Lower lobe of right lung (tissue), 2 donors: ENCODE measurements around the gene CAPNS2. TPM values are rescaled to one million over a fixed set of nuclear protein-coding genes. Genes with fewer than 3 reads are reported as not detected.

ENCODE experiments used
- ATAC-seq, 2 donors: fragments of 200-7000 bp; cut with Tn5 transposase; one replicate each; pipeline ENCODE4 v1.9.1; 2020 to 2022; ENCODE audit warnings: mild to moderate bottlenecking in 2 of 2, moderate library complexity in 2 of 2
- DNase-seq: peaks from one replicate; pipeline ENCODE4 v3.0.0-alpha.2; 2020
- H3K27ac ChIP-seq: fragments of 200-600 bp; one replicate; pipeline ENCODE4 v1.8.0; 2022
- H3K27me3 ChIP-seq: fragments of 200-600 bp; one replicate; pipeline ENCODE4 v1.8.0; 2022; ENCODE audit warnings: low read depth
- H3K36me3 ChIP-seq: fragments of 200-600 bp; one replicate; pipeline ENCODE4 v1.8.0; 2022; ENCODE audit warnings: mild to moderate bottlenecking
- H3K4me1 ChIP-seq: fragments of 200-600 bp; one replicate; pipeline ENCODE4 v1.8.0; 2022
- H3K4me3 ChIP-seq: fragments of 200-600 bp; one replicate; pipeline ENCODE4 v1.8.0; 2022; ENCODE audit warnings: mild to moderate bottlenecking
- H3K9me3 ChIP-seq: fragments of 200-600 bp; one replicate; pipeline ENCODE4 v1.8.0; 2022
- CTCF ChIP-seq: fragments of 200-600 bp; IDR thresholded peaks from one replicate; pipeline ENCODE4 v1.8.0; 2022; ENCODE audit warnings: antibody characterized with exemption, mild to moderate bottlenecking
- intact Hi-C: fragments of 100-400 bp; cut with DNase I; formaldehyde crosslinking; loops from one replicate; pipeline ENCODE4 v1.11.0; 2022
- total RNA-seq: library from RNA; stranded (reverse); fragmentation: NEBNext Ultra II Directional; extraction: Animal tissue kit (Norgen Biotek cat#: 25700); gene quantifications from one replicate; pipeline ENCODE4 v1.2.1, GENCODE V29; 2021
- donor health status: DM: no; HTN: yes; CAD: no; lungs with severe emphysema.

CAPNS2 gene
- total RNA-seq, 1 donor from 2014 or later: 2.0 TPM

DNA sequence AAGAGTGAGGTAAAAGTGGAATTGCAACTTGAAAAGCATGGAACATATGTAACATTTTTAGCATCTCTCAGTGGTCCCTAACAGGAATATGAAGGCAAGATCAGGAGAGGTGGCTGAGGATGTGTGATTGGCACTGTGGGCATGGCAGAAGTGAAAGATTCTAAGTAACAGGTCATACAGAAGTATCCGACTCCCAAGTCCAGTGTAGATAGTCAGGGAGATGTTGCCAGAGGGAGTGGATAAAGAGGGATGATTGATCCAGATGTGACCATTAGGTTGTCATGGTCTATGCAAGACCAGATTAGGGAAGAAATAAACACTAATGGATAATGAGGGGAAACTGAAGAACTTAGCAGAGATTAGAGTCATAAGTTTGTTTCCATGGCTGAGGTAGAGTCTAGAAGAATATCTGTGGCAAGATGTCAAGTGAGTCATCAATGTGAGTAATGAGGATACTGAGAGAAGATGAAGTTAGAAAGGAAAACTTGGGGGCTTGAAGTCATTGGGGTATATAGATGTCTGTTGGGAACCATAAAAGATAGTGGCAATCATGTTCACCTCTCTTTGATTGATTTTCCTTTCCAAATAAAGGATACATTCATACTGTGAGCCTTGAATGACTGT, 23.9 kb upstream of the CAPNS2 start:
- H3K27ac ChIP-seq: no peak overlapping the region
- H3K4me3 ChIP-seq: no peak overlapping the region
- no peaks in the 10 kb centered on the region for H3K36me3 ChIP-seq
- no peaks in the 10 kb centered on the region for H3K4me1 ChIP-seq
- intact Hi-C loops: no loop called here
- TF ChIP-seq CTCF: no peak
- H3K9me3 ChIP-seq: no peaks in the 10 kb centered on the region
- ATAC-seq: no peak
- DNase-seq: no peak
- no peaks in the 10 kb centered on the region for H3K27me3 ChIP-seq

- TF ChIP-seq CTCF: peak; percentile 26
- no peak for DNase-seq
- H3K27me3 ChIP-seq: no peaks in the 10 kb centered on the region
- H3K4me1 ChIP-seq: no peaks in the 10 kb centered on the region
- H3K27ac ChIP-seq: no peak overlapping the region
- no peaks in the 10 kb centered on the region for H3K9me3 ChIP-seq
- ATAC-seq: no peak
- no peaks in the 10 kb centered on the region for H3K36me3 ChIP-seq
- intact Hi-C loops: no loop called here
- H3K4me3 ChIP-seq: no peak overlapping the region
Measured at GRCh38 chr16:55543472-55543871, 23.0 kb upstream of the CAPNS2 start.

GRCh38 chr16:55552621-55553020, 13.9 kb upstream of the CAPNS2 start:
- H3K36me3 ChIP-seq: peaks cover 4% of the 10 kb centered on the region
- no peak overlapping the region for H3K27ac ChIP-seq
- no peak overlapping the region for H3K4me3 ChIP-seq
- no peaks in the 10 kb centered on the region for H3K4me1 ChIP-seq
- TF ChIP-seq CTCF: no peak
- H3K9me3 ChIP-seq: no peaks in the 10 kb centered on the region
- no peak for DNase-seq
- no peaks in the 10 kb centered on the region for H3K27me3 ChIP-seq
- intact Hi-C loops: no loop called here
- no peak for ATAC-seq

DNA sequence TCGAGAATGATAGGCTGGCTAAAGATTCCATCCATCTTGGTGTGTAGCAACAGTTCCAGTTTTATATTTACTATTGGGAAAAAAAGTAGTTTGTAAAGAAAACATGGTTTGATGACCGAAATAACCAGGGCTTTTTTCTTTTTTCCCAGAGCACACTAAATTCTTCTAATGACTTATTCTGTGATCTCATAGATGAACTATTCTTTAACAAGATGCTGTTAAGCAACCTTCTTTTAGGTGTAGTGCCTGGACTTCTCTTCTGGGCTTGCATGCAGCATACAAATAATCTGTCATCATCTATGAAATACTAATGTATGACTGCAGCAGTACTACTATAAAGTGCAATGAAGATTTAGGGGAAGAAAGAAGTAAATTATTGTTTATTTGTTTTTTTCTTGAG, 11.0 kb upstream of the CAPNS2 start:
- H3K36me3 ChIP-seq: no peaks in the 10 kb centered on the region
- no peak for TF ChIP-seq CTCF
- no peak for DNase-seq
- no peak for ATAC-seq
- peaks cover 14% of the 10 kb centered on the region for H3K4me1 ChIP-seq
- intact Hi-C loops: no loop called here
- H3K27me3 ChIP-seq: no peaks in the 10 kb centered on the region
- H3K27ac ChIP-seq: no peak overlapping the region
- no peak overlapping the region for H3K4me3 ChIP-seq
- no peaks in the 10 kb centered on the region for H3K9me3 ChIP-seq

- intact Hi-C loops: no loop called here
- Histone ChIP-seq H3K4me1 (peaks cover 14% of the 10 kb centered on the region), H3K27me3 (no peaks in the 10 kb centered on the region), H3K36me3 (no peaks in the 10 kb centered on the region), H3K9me3 (no peaks in the 10 kb centered on the region), H3K4me3 (no peak overlapping the region), H3K27ac (no peak overlapping the region)
- ATAC-seq (no peak), DNase-seq (no peak)
- TF ChIP-seq CTCF: no peak
Measured at GRCh38 chr16:55557186-55557585, 9.3 kb upstream of the CAPNS2 start.

- Histone ChIP-seq H3K4me1 (peaks cover 14% of the 10 kb centered on the region), H3K36me3 (no peaks in the 10 kb centered on the region), H3K27ac (no peak overlapping the region), H3K9me3 (no peaks in the 10 kb centered on the region), H3K27me3 (no peaks in the 10 kb centered on the region), H3K4me3 (no peak overlapping the region)
- peak; percentile 89 to 93 for ATAC-seq
- TF ChIP-seq CTCF: no peak
- intact Hi-C loops: no loop called here
- no peak for DNase-seq
Measured at GRCh38 chr16:55559233-55559632, 7.3 kb upstream of the CAPNS2 start.
